Ishikawa (cell line): ENCODE results near the gene PHLDB2.

Experiments used
- CREB1 ChIP-seq: IDR thresholded peaks from 2 replicates; pipeline ENCODE4 v1.6.1; 2012; ENCODE audit warnings: low read depth
- EP300 ChIP-seq: IDR thresholded peaks from 2 replicates; pipeline ENCODE4 v1.6.1; 2012; ENCODE audit warnings: borderline replicate concordance
- FOXM1 ChIP-seq: IDR thresholded peaks from 2 replicates; pipeline ENCODE4 v1.6.1; 2012; ENCODE audit warnings: low read depth, borderline replicate concordance
- NFIC ChIP-seq: IDR thresholded peaks from 2 replicates; pipeline ENCODE4 v1.6.1; 2012
- RAD21 ChIP-seq: IDR thresholded peaks from 2 replicates; pipeline ENCODE4 v1.6.1; 2012; ENCODE audit warnings: low read depth
- TCF12 ChIP-seq: IDR thresholded peaks from 2 replicates; pipeline ENCODE4 v1.6.1; 2012; ENCODE audit warnings: low read depth
- YY1 ChIP-seq: IDR thresholded peaks from 2 replicates; pipeline ENCODE4 v1.6.1; 2012; ENCODE audit warnings: low read depth
- ZBTB7A ChIP-seq: IDR thresholded peaks from 2 replicates; pipeline ENCODE4 v1.6.1; 2012; ENCODE audit warnings: low read depth
- TF ChIP-seq, protein P1 (sequence below): IDR thresholded peaks from 2 replicates; pipeline ENCODE4 v1.6.1; 2012
- TF ChIP-seq, protein P2 (sequence below): IDR thresholded peaks from 2 replicates; pipeline ENCODE4 v1.6.1; 2012

DNA sequence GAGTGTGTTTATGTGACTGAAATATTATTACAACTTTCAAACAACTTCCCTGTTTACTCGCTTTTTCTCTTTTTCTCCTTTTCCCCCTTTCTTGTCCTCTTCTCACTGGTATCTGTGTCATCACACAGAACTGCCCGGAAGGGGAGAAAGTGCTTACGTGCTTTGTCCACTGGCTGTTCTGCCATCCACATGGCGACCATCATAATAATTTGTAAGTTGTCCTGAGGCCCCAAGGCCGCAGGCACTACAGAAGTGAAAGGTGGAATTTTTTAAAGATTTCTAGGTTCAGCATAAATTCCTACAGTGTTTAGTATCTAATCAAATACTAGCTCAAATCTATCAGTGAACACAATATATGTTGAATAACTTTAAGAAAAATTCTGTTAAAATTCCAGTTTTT is 93.0 kb downstream of the PHLDB2 start:
- no peak for TF ChIP-seq YY1
- TF ChIP-seq, protein P1, sequence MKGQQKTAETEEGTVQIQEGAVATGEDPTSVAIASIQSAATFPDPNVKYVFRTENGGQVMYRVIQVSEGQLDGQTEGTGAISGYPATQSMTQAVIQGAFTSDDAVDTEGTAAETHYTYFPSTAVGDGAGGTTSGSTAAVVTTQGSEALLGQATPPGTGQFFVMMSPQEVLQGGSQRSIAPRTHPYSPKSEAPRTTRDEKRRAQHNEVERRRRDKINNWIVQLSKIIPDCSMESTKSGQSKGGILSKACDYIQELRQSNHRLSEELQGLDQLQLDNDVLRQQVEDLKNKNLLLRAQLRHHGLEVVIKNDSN: no peak
- TF ChIP-seq NFIC: no peak
- no peak for TF ChIP-seq RAD21
- TF ChIP-seq CREB1: no peak
- no peak for TF ChIP-seq FOXM1
- TF ChIP-seq, protein P2, sequence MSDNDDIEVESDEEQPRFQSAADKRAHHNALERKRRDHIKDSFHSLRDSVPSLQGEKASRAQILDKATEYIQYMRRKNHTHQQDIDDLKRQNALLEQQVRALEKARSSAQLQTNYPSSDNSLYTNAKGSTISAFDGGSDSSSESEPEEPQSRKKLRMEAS: no peak
- no peak for TF ChIP-seq TCF12
- no peak for TF ChIP-seq ZBTB7A
- no peak for TF ChIP-seq EP300
